ENCODE results near the gene FAM20C. TPM values are rescaled to one million over a fixed set of nuclear protein-coding genes. Genes with fewer than 3 reads are reported as not detected.

FAM20C gene
- total and polyA plus RNA-seq, 2 of the 8 experiments (the other 6 are each of a cell fraction or from before 2014, with no cell fraction given), result 9.5 to 34.8 TPM

DNA sequence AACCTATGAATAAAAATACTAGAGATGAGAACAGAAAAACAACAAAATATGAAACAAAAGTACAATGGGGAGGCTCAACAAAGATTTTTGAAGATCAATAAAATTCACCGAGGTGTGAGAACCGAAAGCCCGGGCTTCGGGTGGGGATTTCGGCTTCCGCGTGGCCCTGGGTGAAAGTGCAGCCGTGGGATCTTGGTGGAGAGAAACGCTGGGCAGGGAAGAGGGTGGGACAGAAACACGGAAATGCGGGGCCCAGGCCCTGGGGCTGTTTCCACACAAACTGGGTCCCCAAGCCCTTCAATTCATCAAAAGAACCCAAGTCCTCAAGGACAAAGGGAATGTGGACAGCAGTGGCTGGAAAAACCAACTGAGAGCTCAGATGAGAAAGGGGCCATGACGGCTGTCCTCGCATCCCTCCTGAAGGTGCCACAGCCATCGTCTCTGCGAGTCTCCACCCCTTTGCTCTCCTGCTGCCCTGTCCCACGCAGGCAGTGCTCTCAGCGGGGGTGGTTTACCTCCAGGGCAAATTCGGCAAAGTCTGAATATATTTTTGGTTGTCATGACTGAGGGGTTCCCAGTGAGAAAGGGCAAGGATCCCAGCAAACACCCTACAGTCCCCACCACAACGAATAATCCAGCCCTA is 117.3 kb downstream of the FAM20C start (continued):
- TF ChIP-seq SIX5 (IDR thresholded peaks at IDR 0.05; ENCODE audit: low read depth, low read length) (no peak), RXRA (IDR thresholded peaks at IDR 0.05; ENCODE audit: insufficient read depth, low read depth, low read length) (no peak), GTF2F1 (IDR thresholded peaks at IDR 0.05; ENCODE audit: borderline replicate concordance, low read depth, low read length) (no peak), ZNF274 (IDR thresholded peaks at IDR 0.05; ENCODE audit: borderline replicate concordance, extremely low read depth, low read length) (no peak), SIRT6 (IDR thresholded peaks at IDR 0.05; ENCODE audit: low read length) (no peak), TBP (IDR thresholded peaks at IDR 0.05; ENCODE audit: low read depth, low read length) (no peak), TCF12 (IDR thresholded peaks at IDR 0.05; ENCODE audit: low read depth, low read length) (no peak)
- TF ChIP-seq, protein P1, sequence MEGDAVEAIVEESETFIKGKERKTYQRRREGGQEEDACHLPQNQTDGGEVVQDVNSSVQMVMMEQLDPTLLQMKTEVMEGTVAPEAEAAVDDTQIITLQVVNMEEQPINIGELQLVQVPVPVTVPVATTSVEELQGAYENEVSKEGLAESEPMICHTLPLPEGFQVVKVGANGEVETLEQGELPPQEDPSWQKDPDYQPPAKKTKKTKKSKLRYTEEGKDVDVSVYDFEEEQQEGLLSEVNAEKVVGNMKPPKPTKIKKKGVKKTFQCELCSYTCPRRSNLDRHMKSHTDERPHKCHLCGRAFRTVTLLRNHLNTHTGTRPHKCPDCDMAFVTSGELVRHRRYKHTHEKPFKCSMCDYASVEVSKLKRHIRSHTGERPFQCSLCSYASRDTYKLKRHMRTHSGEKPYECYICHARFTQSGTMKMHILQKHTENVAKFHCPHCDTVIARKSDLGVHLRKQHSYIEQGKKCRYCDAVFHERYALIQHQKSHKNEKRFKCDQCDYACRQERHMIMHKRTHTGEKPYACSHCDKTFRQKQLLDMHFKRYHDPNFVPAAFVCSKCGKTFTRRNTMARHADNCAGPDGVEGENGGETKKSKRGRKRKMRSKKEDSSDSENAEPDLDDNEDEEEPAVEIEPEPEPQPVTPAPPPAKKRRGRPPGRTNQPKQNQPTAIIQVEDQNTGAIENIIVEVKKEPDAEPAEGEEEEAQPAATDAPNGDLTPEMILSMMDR (IDR thresholded peaks at IDR 0.05; ENCODE audit: control extremely low read depth in 1 of 3, insufficient read depth in 1 of 3, low read depth in 1 of 3, low read length in 3 of 3), result no peak

Other genes starting within 250 kb of the FAM20C start
- gene FOXL3, start 97.6 kb downstream of the FAM20C start, total RNA-seq (2021; fragmentation: NEBNext Ultra II Directional; extraction: Animal tissue kit (Norgen Biotek cat#: 25700)), result not detected in 2 replicates
- gene FOXL3, start 97.6 kb downstream of the FAM20C start, polyA plus RNA-seq (2011; rRNA removed), result not detected in 2 replicates